K562 (cell line): ENCODE results near the gene WASHC4. TPM values are rescaled to one million over a fixed set of nuclear protein-coding genes. Genes with fewer than 3 reads are reported as not detected.

ENCODE experiments used
- ATAC-seq: fragments of 200-7000 bp; cut with Tn5 transposase; 3 replicates; pipeline ENCODE4 v1.9.1; 2020; ENCODE audit warnings: moderate library complexity
- BruUV-seq: library from RNA; stranded (reverse); fragments of 400-500 nt; replicated peaks from 2 replicates; lab custom pipeline; 2021; lab: Mats Ljungman, UMichigan
- CTCF ChIA-PET: fragments of 300-600 bp; formaldehyde crosslinking; extraction: SDS; loops from one replicate; lab custom pipeline; 2021; ENCODE audit warnings: low intra/inter-chr PET ratio; lab: Yijun Ruan, JAX
- POLR2A ChIA-PET: fragments of 300-600, 350-650 bp; sonication (Branson Sonifier 250); formaldehyde crosslinking; extraction: SDS; loops from one replicate; lab custom pipeline; 2021; ENCODE audit warnings: antibody characterized with exemption, inconsistent platforms; lab: Yijun Ruan, JAX
- DNase-seq, 4 experiments: peaks; one replicate each; pipeline versions ENCODE4 v3.0.0 to v3.0.0-alpha.2; 2011 to 2018; ENCODE audit warnings: low spot score in 3 of 4, mixed read lengths in 3 of 4; ENCODE audit errors: extremely low read depth in 1 of 4
- FAIRE-seq: peaks from 2 replicates; lab custom pipeline; 2011; peaks lifted over from hg19 to GRCh38; lab: Jason Lieb, UNC
- H2AFZ ChIP-seq: 2 replicates; pipeline ENCODE4 v1.6.0; 2011; ENCODE audit warnings: low read depth, low read length, control low read depth, inconsistent platforms
- H3K27ac ChIP-seq: fragments of 200-600 bp; 3 replicates; pipeline ENCODE4 v1.8.0; 2011; ENCODE audit warnings: low read depth, mild to moderate bottlenecking, control low read depth, inconsistent platforms, low read length, moderate library complexity, mixed read lengths; ENCODE audit errors: extremely low read depth
- H3K27me3 ChIP-seq, 2 experiments: fragments of 300-600 bp in 1 of 2; 2 replicates in 1 of 2; 3 replicates in 1 of 2; pipeline versions ENCODE4 v1.6.0 to v1.8.0; 2011; ENCODE audit warnings: inconsistent platforms in 2 of 2, low read length in 2 of 2, mild to moderate bottlenecking in 1 of 2, mixed read lengths in 1 of 2, moderate library complexity in 1 of 2; ENCODE audit not compliant: control insufficient read depth in 2 of 2, insufficient read depth in 2 of 2
- H3K36me3 ChIP-seq: fragments of 300-600 bp; 3 replicates; pipeline ENCODE4 v1.8.0; 2011; ENCODE audit warnings: mild to moderate bottlenecking, low read length, inconsistent platforms; ENCODE audit not compliant: control insufficient read depth, insufficient read depth
- H3K4me1 ChIP-seq, 2 experiments: fragments of 200-600 bp in 1 of 2; replicated peaks in 1 of 2; 2 replicates in 1 of 2; 3 replicates in 1 of 2; pipeline versions ENCODE4 v1.5.1 to v1.8.0; 2011; ENCODE audit warnings: inconsistent platforms in 2 of 2, low read length in 2 of 2, mild to moderate bottlenecking in 1 of 2, mixed read lengths in 1 of 2, moderate library complexity in 1 of 2; ENCODE audit not compliant: control insufficient read depth in 2 of 2, insufficient read depth in 2 of 2
- H3K4me2 ChIP-seq: 2 replicates; pipeline ENCODE4 v1.6.1; 2011; ENCODE audit warnings: low read length, control low read depth, inconsistent platforms, mixed read lengths; ENCODE audit not compliant: insufficient read depth
- H3K4me3 ChIP-seq: fragments of 200-600 bp; sonication (generic), shearing (Covaris generic); 2 replicates; pipeline ENCODE4 v1.5.1; 2016; ENCODE audit warnings: control low read depth, inconsistent platforms
- H3K79me2 ChIP-seq: fragments of 200-600 bp; 3 replicates; pipeline ENCODE4 v1.8.0; 2011; ENCODE audit warnings: low read length, inconsistent platforms; ENCODE audit not compliant: control insufficient read depth, insufficient read depth
- H3K9ac ChIP-seq, 2 experiments: 2 replicates each; pipeline versions ENCODE4 v1.6.0 to v1.6.1; 2011; ENCODE audit warnings: low read depth in 2 of 2, low read length in 2 of 2, control low read depth in 1 of 2, inconsistent platforms in 1 of 2, mild to moderate bottlenecking in 1 of 2, mixed read lengths in 1 of 2; ENCODE audit not compliant: insufficient read depth in 1 of 2
- H3K9me1 ChIP-seq: one replicate; pipeline ENCODE4 v1.6.0; 2011; ENCODE audit warnings: inconsistent platforms, mild to moderate bottlenecking, low read length, moderate library complexity; ENCODE audit not compliant: control insufficient read depth, insufficient read depth
- H3K9me3 ChIP-seq: replicated peaks from 2 replicates; pipeline ENCODE4 v1.5.1; 2011; ENCODE audit warnings: low read depth, low read length, inconsistent platforms; ENCODE audit not compliant: control insufficient read depth, insufficient read depth
- H4K20me1 ChIP-seq: replicated peaks from 2 replicates; pipeline ENCODE4 v1.6.1; 2011; ENCODE audit warnings: low read length, inconsistent platforms, mixed read lengths; ENCODE audit not compliant: control insufficient read depth, insufficient read depth
- ARID2 ChIP-seq: fragments of 450-650 bp; IDR thresholded peaks from 2 replicates; pipeline ENCODE4 v1.6.1; 2017; ENCODE audit warnings: antibody characterized with exemption, mild to moderate bottlenecking
- C11orf30 ChIP-seq: fragments of 450-650 bp; IDR thresholded peaks from 2 replicates; pipeline ENCODE4 v1.6.1; 2016; ENCODE audit warnings: low read depth, mild to moderate bottlenecking
- CHD1 ChIP-seq: fragments of 200-600 bp; sonication (generic); IDR thresholded peaks from one replicate; pipeline ENCODE4 v1.6.1; 2012; ENCODE audit warnings: mild to moderate bottlenecking, moderate library complexity, low read length, inconsistent platforms
- PHF20 ChIP-seq: fragments of 450-650 bp; IDR thresholded peaks from 2 replicates; pipeline ENCODE4 v1.6.1; 2018; ENCODE audit not compliant: partially characterized antibody
- POLR2AphosphoS5 ChIP-seq: IDR thresholded peaks from 2 replicates; pipeline ENCODE4 v1.6.1; 2011; ENCODE audit warnings: mild to moderate bottlenecking, low read depth, low read length, moderate library complexity; ENCODE audit not compliant: control insufficient read depth, insufficient read depth
- ZKSCAN1 ChIP-seq: fragments of 150-350 bp; IDR thresholded peaks from 2 replicates; pipeline ENCODE4 v1.6.1; 2016; ENCODE audit warnings: low read depth, low read length
- ZKSCAN3 ChIP-seq: fragments of 250-450 bp; sonication (Bioruptor Pico); IDR thresholded peaks from 2 replicates; pipeline ENCODE4 v1.4.0; 2020
- ZNF134 ChIP-seq: fragments of 250-450 bp; sonication (Bioruptor Pico); conservative IDR thresholded peaks from 2 replicates; pipeline ENCODE4 v1.4.0; 2020
- ZNF143 ChIP-seq: sonication (generic); formaldehyde crosslinking; IDR thresholded peaks from 2 replicates; pipeline ENCODE4 v1.9.0; 2022; ENCODE audit warnings: mild to moderate bottlenecking, missing genetic modification reagents
- ZNF316 ChIP-seq: fragments of 450-650 bp; IDR thresholded peaks from 2 replicates; pipeline ENCODE4 v1.6.1; 2016
- ZNF668 ChIP-seq: fragments of 250-450 bp; sonication (Bioruptor Pico); IDR thresholded peaks from 2 replicates; pipeline ENCODE4 v1.8.0; 2022; ENCODE audit warnings: mild to moderate bottlenecking, inconsistent platforms
- ZSCAN32 ChIP-seq: fragments of 450-650 bp; formaldehyde crosslinking; IDR thresholded peaks from 2 replicates; pipeline ENCODE4 v1.4.0; 2020; ENCODE audit warnings: mild to moderate bottlenecking, moderate library complexity
- WGBS: fragments of 100-300 bp; shearing (Covaris generic); methylation state at CpG from one replicate; pipeline ENCODE4 v1.1.6; 2016; ENCODE audit warnings: low coverage, mixed read lengths; ENCODE audit not compliant: insufficient coverage; ENCODE audit errors: missing lambda C conversion rate; 5-methylcytosine and 5-hydroxymethylcytosine counted together
- in situ Hi-C: fragments of 300-500 bp; cut with MboI; formaldehyde crosslinking; loops from 4 replicates; pipeline ENCODE4 v1.15.0; 2018; ENCODE audit warnings: inconsistent platforms, mixed read lengths
- intact Hi-C: fragments of 100-400 bp; cut with micrococcal nuclease; formaldehyde crosslinking; loops from 2 replicates; pipeline ENCODE4 v1.14.2; 2022
- polyA plus RNA-seq, 8 experiments: library from polyadenylated mRNA; depleted of rRNA in 4 of 8; stranded (reverse) in 5 of 8; unstranded in 3 of 8; fragments of >200 nt; fragmentation: Nextera tagmentation in 2 of 8; fragmentation: Illumina TruSeq in 1 of 8; extraction: Ambion mirVana in 2 of 8; extraction: Trizol in 1 of 8; gene quantifications; 2 replicates each; pipeline versions ENCODE4 v1.2.1 to v1.2.3, GENCODE V29; 2011 to 2014; ENCODE audit warnings: inconsistent platforms in 1 of 8, missing spikeins in 1 of 8
- total RNA-seq, 7 experiments: library from RNA; depleted of rRNA in 6 of 7; stranded (reverse); fragments of >200 nt in 6 of 7; fragmentation: Illumina TruSeq in 2 of 7; extraction: Trizol in 2 of 7; gene quantifications; 2 replicates each; pipeline versions ENCODE4 v1.2.1 to v1.2.3, GENCODE V29; 2011 to 2021; ENCODE audit warnings: low replicate concordance in 1 of 7
- TF ChIP-seq, protein P1 (sequence below), 2 experiments: IDR thresholded peaks in 1 of 2; conservative IDR thresholded peaks in 1 of 2; 2 replicates each; pipeline ENCODE4 v1.6.1; 2016; ENCODE audit warnings: low read depth in 2 of 2, mild to moderate bottlenecking in 1 of 2, missing compliant biosample characterization in 1 of 2, missing genetic modification characterization in 1 of 2, moderate library complexity in 1 of 2

WASHC4 gene
- total and polyA plus RNA-seq, 9 of the 15 experiments (the other 6 are each of a cell fraction or from before 2014, with no cell fraction given) = 12.5 to 38.5 (median 21.3) TPM

DNA sequence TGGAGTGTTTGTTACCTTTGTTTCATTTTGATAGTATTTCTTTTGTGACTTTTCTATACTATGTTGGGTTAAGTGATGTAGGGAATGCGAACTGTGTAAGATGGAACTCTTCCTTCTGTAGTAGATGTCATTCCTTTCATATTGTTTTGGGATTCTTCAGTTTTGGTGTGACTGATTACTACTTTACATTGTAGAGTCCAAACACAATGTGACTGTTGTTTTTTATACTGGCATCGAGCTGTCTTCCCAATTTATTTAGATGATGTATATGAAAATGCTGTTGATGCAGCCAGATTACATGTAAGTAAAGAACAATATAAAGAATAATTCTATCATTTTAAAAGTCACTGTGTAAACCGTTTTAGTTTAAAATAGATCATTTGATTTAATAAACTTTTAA is 34.7 kb downstream of the WASHC4 start (continued):
- TF ChIP-seq CHD1 = no peak
- no peak for TF ChIP-seq ZKSCAN3
- TF ChIP-seq, protein P1, sequence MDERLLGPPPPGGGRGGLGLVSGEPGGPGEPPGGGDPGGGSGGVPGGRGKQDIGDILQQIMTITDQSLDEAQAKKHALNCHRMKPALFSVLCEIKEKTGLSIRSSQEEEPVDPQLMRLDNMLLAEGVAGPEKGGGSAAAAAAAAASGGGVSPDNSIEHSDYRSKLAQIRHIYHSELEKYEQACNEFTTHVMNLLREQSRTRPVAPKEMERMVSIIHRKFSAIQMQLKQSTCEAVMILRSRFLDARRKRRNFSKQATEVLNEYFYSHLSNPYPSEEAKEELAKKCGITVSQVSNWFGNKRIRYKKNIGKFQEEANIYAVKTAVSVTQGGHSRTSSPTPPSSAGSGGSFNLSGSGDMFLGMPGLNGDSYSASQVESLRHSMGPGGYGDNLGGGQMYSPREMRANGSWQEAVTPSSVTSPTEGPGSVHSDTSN (CRISPR knock-in tag; IDR thresholded peaks at IDR 0.05; ENCODE audit: low read depth) = no peak
- TF ChIP-seq, protein P1 (tag; conservative IDR thresholded peaks at IDR 0.05; ENCODE audit: low read depth) = no peak
- no peak for TF ChIP-seq ZNF668
- TF ChIP-seq POLR2AphosphoS5 = no peak
- TF ChIP-seq, all 486 proteins: peak for 0

DNA sequence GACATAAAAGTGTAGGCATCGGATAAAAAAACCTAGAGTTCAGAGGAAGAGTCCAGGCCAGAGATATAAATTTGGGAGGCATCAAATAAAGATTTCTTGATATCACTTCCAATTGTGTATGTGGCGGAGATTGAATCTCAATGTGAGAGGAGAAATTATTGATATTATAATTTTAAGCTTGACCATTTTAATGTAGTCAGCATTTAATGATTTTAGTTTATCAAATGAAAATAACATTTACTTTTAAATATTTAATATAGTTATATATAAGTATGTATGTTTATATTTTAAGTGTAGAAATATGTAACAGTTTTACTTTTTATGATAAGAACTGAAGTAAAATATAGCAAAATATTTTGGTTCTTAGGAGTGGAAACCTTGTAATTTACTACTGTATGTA is 48.7 kb downstream of the WASHC4 start:
- Histone ChIP-seq H3K9ac (no peak overlapping the region), H3K4me2 (no peak overlapping the region), H3K4me3 (no peak overlapping the region), H3K27me3 (no peaks in the 10 kb centered on the region), H4K20me1 (no peaks in the 10 kb centered on the region), H3K27ac (no peak overlapping the region), H3K9me3 (no peaks in the 10 kb centered on the region), H3K79me2 (no peaks in the 10 kb centered on the region), H3K4me1 (no peaks in the 10 kb centered on the region)
- intact Hi-C loops (no loop called here), in situ Hi-C loops (no loop called here)
- ChIA-PET CTCF (no interaction called here), POLR2A (no interaction called here)
- no peak for DNase-seq
- peak; percentile 45 for TF ChIP-seq C11orf30
- TF ChIP-seq ZNF316 = peak; percentile 80
- TF ChIP-seq ZNF134 (CRISPR knock-in tag) = no peak
- no peak for TF ChIP-seq ZKSCAN1
- no peak for TF ChIP-seq ZNF143 (CRISPR knock-in tag)
- no peak for TF ChIP-seq PHF20
- no peak for TF ChIP-seq ZSCAN32 (CRISPR knock-in tag)
- no peak for TF ChIP-seq ARID2
- TF ChIP-seq, all 486 proteins: peak for 2
- ATAC-seq (no peak), FAIRE-seq (no peak)
- BruUV-seq = no TSS peak
- WGBS = 96% methylated on average over 2 of the region's 2 CpGs
- no peaks in the 10 kb centered on the region for H3K9me1 ChIP-seq
- no peak overlapping the region for H2AFZ ChIP-seq
- peaks cover 64% of the 10 kb centered on the region; the same call in 2 of the 3 replicates for H3K36me3 ChIP-seq
